Lower leg skin (tissue), 3 donors: ENCODE results near the gene ACTL8.

Experiments used
- CTCF ChIP-seq, 3 donors: fragments of 450-650 bp; IDR thresholded peaks; one replicate each; pipeline ENCODE4 v1.5.1; 2016; ENCODE audit warnings: antibody characterized with exemption in 3 of 3, mild to moderate bottlenecking in 3 of 3, moderate library complexity in 2 of 3
- POLR2A ChIP-seq, 2 donors: fragments of 450-650 bp; IDR thresholded peaks; one replicate each; pipeline ENCODE4 v1.6.1; 2016 to 2017; ENCODE audit warnings: antibody characterized with exemption in 2 of 2, mild to moderate bottlenecking in 1 of 2, moderate library complexity in 1 of 2

GRCh38 chr1:17874710-17875109, 119.6 kb downstream of the ACTL8 start:
- TF ChIP-seq CTCF (IDR thresholded peaks at IDR 0.05) (no peak), POLR2A (IDR thresholded peaks at IDR 0.05) (no peak)
